Measurements from ENCODE around the gene DUS1L. TPM values are rescaled to one million over a fixed set of nuclear protein-coding genes. Genes with fewer than 3 reads are reported as not detected.

The DUS1L gene
- total and polyA plus RNA-seq, 2 experiments from 2014 or later, result 71.9 to 160 TPM

GRCh38 chr17:82018989-82019689 is 46.5 kb downstream of the DUS1L start:
- no peak for DNase-seq (ENCODE audit: low spot score)
- no peak for TF ChIP-seq CTCF (IDR thresholded peaks at IDR 0.05; ENCODE audit: poor library complexity)
- no peak for TF ChIP-seq EZH2phosphoT487 (IDR thresholded peaks at IDR 0.05; ENCODE audit: low read depth, severe bottlenecking, unreplicated experiment)
- TF ChIP-seq EZH2 (IDR thresholded peaks at IDR 0.05; ENCODE audit: borderline replicate concordance), result no peak
- Histone ChIP-seq H3K4me2 (no peak overlapping the region), H2AFZ (no peak overlapping the region), H3K9me3 (ENCODE audit: low read depth) (no peaks in the 10 kb centered on the region), H3K36me3 (replicated peaks; ENCODE audit: insufficient read depth, low read depth) (no peaks in the 10 kb centered on the region), H3K79me2 (peaks cover 11% of the 10 kb centered on the region), H4K20me1 (ENCODE audit: insufficient read depth, poor library complexity, severe bottlenecking) (no peaks in the 10 kb centered on the region), H3K9me2 (replicated peaks; ENCODE audit: insufficient read depth) (no peaks in the 10 kb centered on the region), H3K27ac (no peak overlapping the region), H3K4me3 (no peak overlapping the region), H3K4me1 (ENCODE audit: insufficient read depth) (peaks cover 16% of the 10 kb centered on the region), H3K27me3 (no peaks in the 10 kb centered on the region)
- 94% methylated on average over 31 of the region's 33 CpGs for WGBS (ENCODE audit: low lambda C conversion rate, missing lambda C conversion rate)

- H3K9me2 ChIP-seq (replicated peaks; ENCODE audit: insufficient read depth), result no peaks in the 10 kb centered on the region
- peaks cover 9% of the 10 kb centered on the region for H3K4me1 ChIP-seq (ENCODE audit: insufficient read depth)
- no peak overlapping the region for H3K4me2 ChIP-seq
- no peak overlapping the region for H2AFZ ChIP-seq
- no peak overlapping the region for H3K27ac ChIP-seq
- no peaks in the 10 kb centered on the region for H3K36me3 ChIP-seq (replicated peaks; ENCODE audit: insufficient read depth, low read depth)
- H3K27me3 ChIP-seq, result no peaks in the 10 kb centered on the region
- peaks cover 11% of the 10 kb centered on the region for H3K79me2 ChIP-seq
- no peaks in the 10 kb centered on the region for H4K20me1 ChIP-seq (ENCODE audit: insufficient read depth, poor library complexity, severe bottlenecking)
- no peak for DNase-seq (ENCODE audit: low spot score)
- H3K4me3 ChIP-seq, result no peak overlapping the region
- 85% methylated on average over 19 of the region's 19 CpGs for whole genome bisulfite sequencing (ENCODE audit: low lambda C conversion rate, missing lambda C conversion rate)
- H3K9me3 ChIP-seq (ENCODE audit: low read depth), result no peaks in the 10 kb centered on the region
- TF ChIP-seq EZH2 (IDR thresholded peaks at IDR 0.05; ENCODE audit: borderline replicate concordance), result no peak
Measured at GRCh38 chr17:82018152-82018988, 47.2 kb downstream of the DUS1L start.

GRCh38 chr17:82017612-82018151 is 47.9 kb downstream of the DUS1L start:
- H2AFZ ChIP-seq, result no peak overlapping the region
- no peaks in the 10 kb centered on the region for H3K36me3 ChIP-seq (replicated peaks; ENCODE audit: insufficient read depth, low read depth)
- no peak overlapping the region for H3K4me2 ChIP-seq
- no peak overlapping the region for H3K27ac ChIP-seq
- H3K9me3 ChIP-seq (ENCODE audit: low read depth), result no peaks in the 10 kb centered on the region
- DNase-seq (ENCODE audit: low spot score), result no peak
- no peak overlapping the region for H3K4me3 ChIP-seq
- WGBS (ENCODE audit: low lambda C conversion rate, missing lambda C conversion rate), result 89% methylated on average over 12 of the region's 13 CpGs
- TF ChIP-seq EZH2 (IDR thresholded peaks at IDR 0.05; ENCODE audit: borderline replicate concordance) (no peak), EZH2phosphoT487 (IDR thresholded peaks at IDR 0.05; ENCODE audit: low read depth, severe bottlenecking, unreplicated experiment) (no peak), CTCF (IDR thresholded peaks at IDR 0.05; ENCODE audit: poor library complexity) (no peak)
- no peaks in the 10 kb centered on the region for H3K9me2 ChIP-seq (replicated peaks; ENCODE audit: insufficient read depth)
- no peaks in the 10 kb centered on the region for H4K20me1 ChIP-seq (ENCODE audit: insufficient read depth, poor library complexity, severe bottlenecking)
- peaks cover 11% of the 10 kb centered on the region for H3K79me2 ChIP-seq
- no peaks in the 10 kb centered on the region for H3K27me3 ChIP-seq
- H3K4me1 ChIP-seq (ENCODE audit: insufficient read depth), result peaks cover 14% of the 10 kb centered on the region
